Astrocyte (in vitro differentiated cells and primary cell): Measurements from ENCODE around the gene MZT2B.
"Not testable (repeated sequence)": the region's sequence is repeated elsewhere in the genome, so short reads cannot be mapped to it uniquely, and the experiment has no call there.

ENCODE experiments used
- EZH2 ChIP-seq: IDR thresholded peaks from 2 replicates; pipeline ENCODE4 v1.6.1; 2012; ENCODE audit warnings: mild to moderate bottlenecking, low read length, inconsistent platforms; ENCODE audit not compliant: insufficient read depth
- TF ChIP-seq, protein P1 (sequence below): IDR thresholded peaks from 2 replicates; pipeline ENCODE4 v1.5.1; 2011; ENCODE audit warnings: low read depth, mild to moderate bottlenecking, inconsistent platforms, low read length, moderate library complexity; ENCODE audit not compliant: insufficient read depth

DNA sequence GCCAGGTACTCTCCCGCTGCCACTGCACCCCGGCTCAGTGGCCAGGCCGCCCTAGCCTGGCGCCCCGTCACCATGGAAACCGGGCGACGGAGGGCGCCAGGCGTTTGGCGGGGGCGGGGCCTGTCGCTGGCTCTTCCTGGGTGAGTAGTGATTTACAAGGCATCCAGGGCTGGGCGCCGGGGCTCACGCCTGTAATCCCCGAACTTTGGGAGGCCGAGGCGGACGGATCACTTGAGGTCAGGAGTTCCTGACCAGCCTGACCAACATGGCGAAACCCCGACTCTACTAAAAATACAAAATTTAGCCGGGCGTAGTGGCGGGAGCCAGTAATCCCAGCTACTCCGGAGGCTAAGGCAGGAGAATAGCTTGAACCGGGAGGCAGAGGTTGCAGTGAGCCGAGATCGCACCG is 37.1 kb upstream of the MZT2B start, which contains the start of gene CCDC74B:
- TF ChIP-seq, protein P1, sequence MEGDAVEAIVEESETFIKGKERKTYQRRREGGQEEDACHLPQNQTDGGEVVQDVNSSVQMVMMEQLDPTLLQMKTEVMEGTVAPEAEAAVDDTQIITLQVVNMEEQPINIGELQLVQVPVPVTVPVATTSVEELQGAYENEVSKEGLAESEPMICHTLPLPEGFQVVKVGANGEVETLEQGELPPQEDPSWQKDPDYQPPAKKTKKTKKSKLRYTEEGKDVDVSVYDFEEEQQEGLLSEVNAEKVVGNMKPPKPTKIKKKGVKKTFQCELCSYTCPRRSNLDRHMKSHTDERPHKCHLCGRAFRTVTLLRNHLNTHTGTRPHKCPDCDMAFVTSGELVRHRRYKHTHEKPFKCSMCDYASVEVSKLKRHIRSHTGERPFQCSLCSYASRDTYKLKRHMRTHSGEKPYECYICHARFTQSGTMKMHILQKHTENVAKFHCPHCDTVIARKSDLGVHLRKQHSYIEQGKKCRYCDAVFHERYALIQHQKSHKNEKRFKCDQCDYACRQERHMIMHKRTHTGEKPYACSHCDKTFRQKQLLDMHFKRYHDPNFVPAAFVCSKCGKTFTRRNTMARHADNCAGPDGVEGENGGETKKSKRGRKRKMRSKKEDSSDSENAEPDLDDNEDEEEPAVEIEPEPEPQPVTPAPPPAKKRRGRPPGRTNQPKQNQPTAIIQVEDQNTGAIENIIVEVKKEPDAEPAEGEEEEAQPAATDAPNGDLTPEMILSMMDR = not testable (repeated sequence)
- TF ChIP-seq EZH2 = not testable (repeated sequence)
